Measurements from ENCODE around the gene SMC2. TPM values are rescaled to one million over a fixed set of nuclear protein-coding genes. Genes with fewer than 3 reads are reported as not detected.

The SMC2 gene
- total RNA-seq, 1 donor from 2014 or later: 13.1 TPM

DNA sequence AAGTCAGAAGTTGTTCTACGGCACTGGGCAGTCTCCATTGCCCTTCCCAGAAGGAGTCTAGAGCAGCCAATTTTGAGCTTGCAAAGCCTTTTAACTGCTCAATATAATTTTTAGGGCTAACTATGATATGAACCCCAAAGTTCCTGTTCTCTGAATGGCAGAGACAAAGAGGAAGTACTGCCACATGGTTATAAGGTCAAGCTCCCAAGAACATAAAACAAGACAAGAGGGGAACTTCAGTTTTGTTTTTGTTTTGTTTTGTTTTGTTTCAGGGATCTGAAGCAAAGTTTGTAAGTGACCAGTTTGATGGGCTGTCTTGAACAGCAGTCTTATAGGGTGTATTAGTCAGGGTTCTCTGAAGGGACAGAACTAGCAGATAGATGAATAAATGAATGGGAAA lies 11.9 kb upstream of the SMC2 start:
- H3K9me3 Mint-ChIP-seq (ENCODE audit: unreplicated experiment): peaks cover 16% of the 10 kb centered on the region
- H3K27me3 Mint-ChIP-seq (ENCODE audit: unreplicated experiment): peaks cover 30% of the 10 kb centered on the region
- no peak for DNase-seq (ENCODE audit: extremely low spot score, unreplicated experiment)
- no peaks in the 10 kb centered on the region for H3K4me1 Mint-ChIP-seq (ENCODE audit: unreplicated experiment)
- no peaks in the 10 kb centered on the region for H3K36me3 Mint-ChIP-seq (ENCODE audit: unreplicated experiment)
- no peak overlapping the region for H3K4me3 Mint-ChIP-seq (ENCODE audit: unreplicated experiment)
- TF ChIP-seq, protein P1, sequence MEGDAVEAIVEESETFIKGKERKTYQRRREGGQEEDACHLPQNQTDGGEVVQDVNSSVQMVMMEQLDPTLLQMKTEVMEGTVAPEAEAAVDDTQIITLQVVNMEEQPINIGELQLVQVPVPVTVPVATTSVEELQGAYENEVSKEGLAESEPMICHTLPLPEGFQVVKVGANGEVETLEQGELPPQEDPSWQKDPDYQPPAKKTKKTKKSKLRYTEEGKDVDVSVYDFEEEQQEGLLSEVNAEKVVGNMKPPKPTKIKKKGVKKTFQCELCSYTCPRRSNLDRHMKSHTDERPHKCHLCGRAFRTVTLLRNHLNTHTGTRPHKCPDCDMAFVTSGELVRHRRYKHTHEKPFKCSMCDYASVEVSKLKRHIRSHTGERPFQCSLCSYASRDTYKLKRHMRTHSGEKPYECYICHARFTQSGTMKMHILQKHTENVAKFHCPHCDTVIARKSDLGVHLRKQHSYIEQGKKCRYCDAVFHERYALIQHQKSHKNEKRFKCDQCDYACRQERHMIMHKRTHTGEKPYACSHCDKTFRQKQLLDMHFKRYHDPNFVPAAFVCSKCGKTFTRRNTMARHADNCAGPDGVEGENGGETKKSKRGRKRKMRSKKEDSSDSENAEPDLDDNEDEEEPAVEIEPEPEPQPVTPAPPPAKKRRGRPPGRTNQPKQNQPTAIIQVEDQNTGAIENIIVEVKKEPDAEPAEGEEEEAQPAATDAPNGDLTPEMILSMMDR (IDR thresholded peaks at IDR 0.05): no peak
- no peak overlapping the region for H3K27ac Mint-ChIP-seq (ENCODE audit: unreplicated experiment)

DNA sequence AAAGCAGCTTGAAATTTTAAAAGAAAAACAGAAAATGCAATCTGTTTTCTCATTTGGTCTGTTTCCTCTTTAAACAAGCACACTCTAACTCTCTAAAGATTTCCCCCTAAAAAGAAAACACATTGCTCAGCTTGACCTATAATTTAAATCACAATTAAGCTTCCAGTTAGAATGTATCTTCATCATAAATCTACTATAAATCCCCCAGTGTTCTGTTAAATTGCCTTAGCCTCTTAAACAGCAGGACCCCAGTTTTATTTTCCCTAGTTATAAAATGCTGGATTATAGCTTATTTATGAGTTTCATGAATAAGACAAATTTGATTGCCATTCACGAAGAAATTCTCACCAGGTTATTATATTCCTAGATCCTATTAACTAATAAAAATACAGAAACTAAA lies 8.6 kb upstream of the SMC2 start:
- Mint-ChIP-seq H3K9me3 (ENCODE audit: unreplicated experiment) (peaks cover 11% of the 10 kb centered on the region), H3K4me1 (ENCODE audit: unreplicated experiment) (no peaks in the 10 kb centered on the region), H3K27me3 (ENCODE audit: unreplicated experiment) (peaks cover 34% of the 10 kb centered on the region), H3K4me3 (ENCODE audit: unreplicated experiment) (no peak overlapping the region), H3K27ac (ENCODE audit: unreplicated experiment) (no peak overlapping the region), H3K36me3 (ENCODE audit: unreplicated experiment) (no peaks in the 10 kb centered on the region)
- no peak for DNase-seq (ENCODE audit: extremely low spot score, unreplicated experiment)
- TF ChIP-seq, protein P1 (IDR thresholded peaks at IDR 0.05): no peak

DNA sequence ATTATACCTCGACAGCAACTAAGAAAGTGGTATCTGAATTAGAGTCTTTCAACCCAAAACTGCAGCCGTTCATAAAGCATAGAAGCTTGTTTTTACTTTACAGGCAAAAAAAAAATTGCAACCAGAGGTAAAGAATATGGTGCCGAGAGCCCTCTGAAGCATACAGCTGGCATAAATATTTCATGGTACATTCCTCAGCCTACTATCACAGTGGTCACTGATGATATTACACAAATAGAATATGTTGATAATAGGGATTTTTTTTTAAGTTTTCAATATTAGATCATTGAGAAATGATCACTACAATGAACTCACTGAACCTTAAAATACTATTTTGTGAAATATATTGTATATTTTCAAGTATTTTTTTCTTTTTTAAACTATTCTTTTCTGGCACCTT lies 6.2 kb upstream of the SMC2 start:
- Mint-ChIP-seq H3K4me3 (ENCODE audit: unreplicated experiment) (no peak overlapping the region), H3K27ac (ENCODE audit: unreplicated experiment) (no peak overlapping the region), H3K4me1 (ENCODE audit: unreplicated experiment) (peaks cover 9% of the 10 kb centered on the region), H3K36me3 (ENCODE audit: unreplicated experiment) (no peaks in the 10 kb centered on the region), H3K9me3 (ENCODE audit: unreplicated experiment) (no peaks in the 10 kb centered on the region), H3K27me3 (ENCODE audit: unreplicated experiment) (peaks cover 29% of the 10 kb centered on the region)
- TF ChIP-seq, protein P1 (IDR thresholded peaks at IDR 0.05): no peak
- DNase-seq (ENCODE audit: extremely low spot score, unreplicated experiment): no peak

DNA sequence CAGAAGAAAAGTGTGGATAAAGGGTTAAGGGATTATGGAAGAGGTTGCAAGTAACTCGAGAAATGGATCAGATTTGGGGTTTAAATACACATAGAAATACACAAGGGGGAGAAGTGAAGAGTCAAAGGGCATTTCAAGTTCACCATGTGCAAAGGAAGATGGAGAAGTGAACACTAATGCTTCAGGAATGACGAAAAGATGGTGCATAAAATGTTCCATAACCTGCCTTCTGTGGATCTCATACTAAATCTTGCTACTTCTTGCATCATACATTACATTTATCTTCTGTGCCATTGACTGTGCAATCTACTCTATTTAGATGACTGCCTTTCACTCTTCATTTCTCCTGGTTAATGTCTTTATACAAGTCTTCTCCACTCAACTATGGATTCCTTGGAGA lies 5.7 kb upstream of the SMC2 start:
- H3K9me3 Mint-ChIP-seq (ENCODE audit: unreplicated experiment): no peaks in the 10 kb centered on the region
- no peaks in the 10 kb centered on the region for H3K36me3 Mint-ChIP-seq (ENCODE audit: unreplicated experiment)
- H3K4me1 Mint-ChIP-seq (ENCODE audit: unreplicated experiment): peaks cover 13% of the 10 kb centered on the region
- H3K27me3 Mint-ChIP-seq (ENCODE audit: unreplicated experiment): peaks cover 29% of the 10 kb centered on the region
- H3K27ac Mint-ChIP-seq (ENCODE audit: unreplicated experiment): no peak overlapping the region
- TF ChIP-seq, protein P1 (IDR thresholded peaks at IDR 0.05): no peak
- H3K4me3 Mint-ChIP-seq (ENCODE audit: unreplicated experiment): no peak overlapping the region
- no peak for DNase-seq (ENCODE audit: extremely low spot score, unreplicated experiment)

DNA sequence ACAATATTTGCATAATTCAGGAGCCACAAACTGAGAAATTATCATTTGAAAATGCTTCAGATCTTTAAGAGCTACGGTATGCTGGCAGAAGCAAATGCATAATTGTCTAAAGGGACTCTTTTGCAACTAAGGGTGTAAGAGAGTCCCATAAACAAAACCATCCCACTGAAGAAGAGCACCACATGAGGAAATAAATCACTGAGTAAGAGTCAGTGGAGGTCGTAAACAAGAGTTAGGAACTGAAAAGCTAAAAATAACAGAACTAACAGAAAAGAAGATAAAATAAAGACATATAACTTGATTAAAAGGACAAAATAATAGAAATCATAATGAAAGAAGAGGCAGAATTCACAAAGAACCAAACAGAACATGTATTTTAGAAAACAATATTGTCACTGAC lies 3.5 kb upstream of the SMC2 start:
- peaks cover 25% of the 10 kb centered on the region for H3K27me3 Mint-ChIP-seq (ENCODE audit: unreplicated experiment)
- no peaks in the 10 kb centered on the region for H3K9me3 Mint-ChIP-seq (ENCODE audit: unreplicated experiment)
- TF ChIP-seq, protein P1 (IDR thresholded peaks at IDR 0.05): no peak
- no peak overlapping the region for H3K27ac Mint-ChIP-seq (ENCODE audit: unreplicated experiment)
- H3K4me1 Mint-ChIP-seq (ENCODE audit: unreplicated experiment): peaks cover 25% of the 10 kb centered on the region
- DNase-seq (ENCODE audit: extremely low spot score, unreplicated experiment): no peak
- H3K36me3 Mint-ChIP-seq (ENCODE audit: unreplicated experiment): no peaks in the 10 kb centered on the region
- H3K4me3 Mint-ChIP-seq (ENCODE audit: unreplicated experiment): no peak overlapping the region

All from osteocyte (in vitro differentiated cells).